GM12872 (cell line): ENCODE data around the gene OR52K1.

Source experiments
- TF ChIP-seq, protein P1 (sequence below): IDR thresholded peaks from 3 replicates; pipeline ENCODE4 v1.5.1; 2011; ENCODE audit warnings: low read depth, mild to moderate bottlenecking, low read length, moderate library complexity; ENCODE audit not compliant: insufficient read depth

OR52K1 gene

DNA sequence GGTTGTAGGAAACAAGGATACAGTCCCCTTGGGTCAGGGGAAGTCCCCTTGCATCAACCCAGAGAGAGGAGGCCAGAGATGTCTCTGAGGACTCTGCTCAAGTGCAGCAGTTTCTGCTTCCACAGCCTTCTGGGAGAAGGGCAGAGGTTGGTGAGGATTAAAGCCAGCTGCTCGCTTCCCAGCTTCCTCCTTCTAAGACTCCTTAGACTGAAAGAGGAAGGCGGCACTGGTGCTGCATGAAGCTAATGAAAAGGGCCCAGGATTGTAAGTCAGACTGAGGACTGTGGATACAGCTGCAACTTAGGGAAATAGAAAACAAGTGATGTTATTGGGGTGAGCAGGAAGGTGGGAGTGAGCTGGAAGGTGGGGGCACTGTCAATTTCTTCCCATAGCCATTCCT lies at the start of gene OR52K1:
TSS of gene OR52K1 (plus strand) at position 202 of the 400 bp plus-strand sequence. CDS start 6,255 bp downstream, outside the sequence.
- TF ChIP-seq, protein P1, sequence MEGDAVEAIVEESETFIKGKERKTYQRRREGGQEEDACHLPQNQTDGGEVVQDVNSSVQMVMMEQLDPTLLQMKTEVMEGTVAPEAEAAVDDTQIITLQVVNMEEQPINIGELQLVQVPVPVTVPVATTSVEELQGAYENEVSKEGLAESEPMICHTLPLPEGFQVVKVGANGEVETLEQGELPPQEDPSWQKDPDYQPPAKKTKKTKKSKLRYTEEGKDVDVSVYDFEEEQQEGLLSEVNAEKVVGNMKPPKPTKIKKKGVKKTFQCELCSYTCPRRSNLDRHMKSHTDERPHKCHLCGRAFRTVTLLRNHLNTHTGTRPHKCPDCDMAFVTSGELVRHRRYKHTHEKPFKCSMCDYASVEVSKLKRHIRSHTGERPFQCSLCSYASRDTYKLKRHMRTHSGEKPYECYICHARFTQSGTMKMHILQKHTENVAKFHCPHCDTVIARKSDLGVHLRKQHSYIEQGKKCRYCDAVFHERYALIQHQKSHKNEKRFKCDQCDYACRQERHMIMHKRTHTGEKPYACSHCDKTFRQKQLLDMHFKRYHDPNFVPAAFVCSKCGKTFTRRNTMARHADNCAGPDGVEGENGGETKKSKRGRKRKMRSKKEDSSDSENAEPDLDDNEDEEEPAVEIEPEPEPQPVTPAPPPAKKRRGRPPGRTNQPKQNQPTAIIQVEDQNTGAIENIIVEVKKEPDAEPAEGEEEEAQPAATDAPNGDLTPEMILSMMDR, result no peak

DNA sequence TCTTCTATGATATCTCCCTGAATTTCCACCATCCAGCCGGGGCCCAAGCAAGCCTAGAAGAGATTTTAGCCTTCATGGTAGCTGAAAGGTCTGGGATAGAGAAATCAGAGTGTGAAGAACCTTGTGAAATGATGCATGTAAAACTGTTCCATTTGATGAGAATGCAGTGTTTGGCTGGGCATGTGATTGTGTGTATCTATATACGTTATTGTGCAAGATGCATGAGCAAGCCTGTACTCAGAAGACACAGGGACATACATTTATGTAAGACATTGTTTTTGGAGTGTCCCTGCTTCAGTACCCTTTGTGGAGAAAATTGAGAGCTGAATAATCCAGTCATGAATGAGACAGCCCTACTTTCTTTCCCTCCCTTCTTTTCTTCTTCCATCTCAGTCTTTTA lies 48.6 kb upstream of the OR52K1 start:
- TF ChIP-seq, protein P1, result no peak

DNA sequence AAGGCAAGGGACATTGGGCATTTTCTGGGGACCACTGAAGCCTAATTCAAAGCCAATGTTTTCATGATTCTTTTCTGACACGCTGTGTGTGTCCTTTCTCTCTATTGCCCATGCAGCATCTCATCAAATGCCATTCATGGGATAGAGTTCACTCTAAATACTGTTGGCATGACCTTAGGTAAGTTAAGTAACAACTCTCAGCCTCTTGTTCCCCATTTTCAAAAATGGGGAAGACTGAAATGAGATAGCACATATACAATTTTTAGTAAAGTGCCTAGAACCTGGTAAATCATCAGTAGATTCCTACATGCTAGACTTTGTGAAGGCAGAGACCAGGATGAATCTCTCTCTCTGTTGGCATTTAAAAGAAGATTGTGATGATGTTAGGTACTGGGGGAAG lies 46.0 kb upstream of the OR52K1 start:
- TF ChIP-seq, protein P1, result no peak

DNA sequence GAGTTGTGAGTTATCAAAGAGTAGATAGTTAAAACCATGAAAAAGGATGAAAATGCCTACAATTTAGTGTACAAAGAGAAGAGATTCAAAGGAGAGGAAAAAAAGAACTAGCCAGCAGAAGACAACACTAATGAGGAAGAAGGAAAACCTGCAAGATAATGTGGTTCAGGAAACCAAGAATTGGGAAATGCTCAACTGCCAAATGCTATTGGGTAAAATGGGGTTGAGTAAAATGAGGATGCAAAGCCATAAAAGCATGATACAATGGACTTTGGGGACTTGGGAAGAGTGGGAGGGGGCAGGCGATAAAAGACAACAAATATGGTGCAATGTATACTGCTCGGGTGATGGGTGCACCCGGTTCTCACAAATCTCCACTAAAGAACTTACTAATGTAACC lies 40.9 kb upstream of the OR52K1 start:
- TF ChIP-seq, protein P1, result no peak

DNA sequence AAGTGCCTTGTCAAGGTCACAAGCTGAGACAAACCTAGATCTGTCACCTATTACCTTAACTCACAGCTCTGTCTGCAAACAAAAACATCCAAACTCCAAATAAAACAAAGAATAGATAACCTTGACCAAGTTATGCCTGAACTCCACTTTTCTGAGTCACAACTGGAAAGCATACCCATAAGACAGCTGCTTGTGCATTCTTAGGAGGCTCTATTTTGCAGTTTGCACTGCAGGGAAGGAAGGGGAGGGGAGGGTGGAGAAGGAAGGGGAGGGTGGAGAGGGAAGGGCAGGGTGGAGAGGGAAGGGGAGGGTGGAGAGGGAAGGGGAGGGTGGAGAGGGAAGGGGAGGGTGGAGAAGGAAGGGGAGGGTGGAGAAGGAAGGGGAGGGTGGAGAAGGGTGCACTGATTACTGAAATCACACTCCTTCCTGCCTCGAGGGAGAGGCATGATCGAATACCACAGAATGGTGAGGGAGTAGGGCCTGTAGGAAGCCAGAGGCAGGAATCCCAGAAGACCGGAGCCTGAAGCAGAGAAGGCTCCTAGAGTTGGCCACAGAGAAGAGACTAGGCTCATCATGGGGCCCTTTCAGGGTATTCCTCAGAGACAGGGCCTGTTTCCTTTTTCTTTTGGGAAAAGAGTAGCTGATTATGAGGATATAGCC lies 39.1 kb upstream of the OR52K1 start:
- TF ChIP-seq, protein P1, result no peak

DNA sequence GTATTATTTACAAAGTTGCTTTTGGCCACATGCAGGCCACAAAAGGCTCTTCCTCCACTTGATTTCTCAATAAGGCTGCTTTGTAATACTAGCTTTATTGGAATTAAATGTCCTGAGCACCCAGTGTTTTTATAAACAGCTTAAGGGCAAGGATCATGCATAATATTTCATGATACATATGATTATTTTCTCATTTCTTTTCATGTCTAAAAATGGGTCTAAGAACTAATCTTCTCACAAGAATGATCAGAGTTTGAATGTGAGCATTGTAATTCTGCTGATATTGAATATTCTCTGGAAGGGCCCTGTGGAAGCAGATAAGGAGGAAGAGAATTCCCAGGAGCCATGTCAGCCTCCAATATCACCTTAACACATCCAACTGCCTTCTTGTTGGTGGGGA lies 33.5 kb upstream of the OR52K1 start, which contains the start of gene OR52K2:
TSS of gene OR52K2 (plus strand) at position 301 of the 400 bp plus-strand sequence. CDS start at position 346, 45 bp downstream.
- TF ChIP-seq, protein P1, result no peak

DNA sequence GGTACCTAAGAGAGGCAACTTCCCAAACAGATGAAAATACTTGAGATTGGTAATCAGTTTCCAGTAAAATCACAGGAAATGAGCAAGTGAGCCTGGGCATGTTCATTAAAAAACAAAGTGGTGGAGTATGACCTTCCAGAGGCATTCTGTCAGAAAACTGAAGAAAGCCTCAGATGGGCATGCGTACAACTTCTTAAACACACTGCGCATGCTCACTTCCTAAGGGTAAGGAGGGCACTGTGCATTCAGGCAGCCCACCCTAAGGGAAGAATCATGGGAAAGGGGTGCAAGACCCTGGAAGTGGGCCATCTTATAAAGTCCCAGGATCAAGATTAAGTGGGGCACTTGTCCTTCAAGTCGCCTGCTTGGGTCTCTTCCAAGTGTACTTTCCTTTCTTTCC lies 29.3 kb upstream of the OR52K1 start:
- TF ChIP-seq, protein P1, result no peak
